Measurements from ENCODE around the gene DCAF5. TPM values are rescaled to one million over a fixed set of nuclear protein-coding genes. Genes with fewer than 3 reads are reported as not detected.
A peak's percentile ranks its signal among the peaks of the same experiment; 100 is the strongest.

The DCAF5 gene
- total and polyA plus RNA-seq, 2 of the 8 experiments (the other 6 are each of a cell fraction or from before 2014, with no cell fraction given): 24.3 to 31.0 TPM

GRCh38 chr14:69044965-69045555 lies 107.9 kb downstream of the DCAF5 start:
- H4K91ac ChIP-seq (replicated peaks; ENCODE audit: insufficient read length, low read length): peak overlapping the region; percentile 49
- no peak overlapping the region for H3K27ac ChIP-seq (ENCODE audit: low read depth, low read length)
- FAIRE-seq: no peak
- H3K9ac ChIP-seq (replicated peaks in 1 of 4; ENCODE audit: extremely low read depth in 1 of 4, low read depth in 3 of 4, low read length in 3 of 4): no peak overlapping the region; a peak in 2 of 7 replicates
- no peak overlapping the region; the same call in 1 of the 2 replicates for H2BK15ac ChIP-seq (ENCODE audit: low read length)
- H3K27me3 ChIP-seq (replicated peaks in 1 of 4; ENCODE audit: control insufficient read depth in 3 of 4, extremely low read depth in 1 of 4, insufficient read depth in 3 of 4, low read length in 3 of 4): no peaks in the 10 kb centered on the region; a peak in 1 of 7 replicates
- H4K20me1 ChIP-seq (replicated peaks in 1 of 2; ENCODE audit: control insufficient read depth in 1 of 2, insufficient read depth in 2 of 2, low read length in 2 of 2): no peaks in the 10 kb centered on the region
- H4K5ac ChIP-seq (ENCODE audit: insufficient read length, low read depth, low read length): no peak overlapping the region
- H3K4me1 ChIP-seq (replicated peaks in 1 of 4; ENCODE audit: control insufficient read depth in 3 of 4, insufficient read depth in 4 of 4, low read length in 3 of 4): peaks cover 13 to 33% (median 18%) of the 10 kb centered on the region in 4 experiments
- H3K14ac ChIP-seq (ENCODE audit: insufficient read length): no peak overlapping the region
- peak overlapping the region; percentile 2 for H2BK120ac ChIP-seq (replicated peaks; ENCODE audit: low read depth, low read length)
- DNase-seq (ENCODE audit: low read depth in 1 of 2, low spot score in 2 of 2): no peak
- H3K79me1 ChIP-seq (ENCODE audit: low read depth, low read length): no peaks in the 10 kb centered on the region
- no peaks in the 10 kb centered on the region for H3K23me2 ChIP-seq (ENCODE audit: low read depth, low read length)
- H2AFZ ChIP-seq (ENCODE audit: low read length): no peak overlapping the region
- POLR2A ChIA-PET (ENCODE audit: partially characterized antibody): interaction anchor here (1.4 to 1.7 kb wide), 4 partner anchors 8 to 69 kb away, joined by 3 to 5 read pairs (median 4); no protein-coding TSS in a partner anchor
- CTCF ChIA-PET (ENCODE audit: partially characterized antibody): interaction anchor here (0.6 to 4.9 kb wide), 9 partner anchors 8 to 1921 kb away, joined by 3 to 17 read pairs (median 3); no protein-coding TSS in a partner anchor
- H3K56ac ChIP-seq (replicated peaks; ENCODE audit: insufficient read length, low read depth, low read length): no peak overlapping the region
- H3K18ac ChIP-seq (ENCODE audit: extremely low read depth, low read length): no peak overlapping the region; the same call in 1 of the 2 replicates
- H2AK5ac ChIP-seq (ENCODE audit: low read depth, low read length): peak overlapping the region; percentile 43; the same call in 1 of the 2 replicates
- H3K9me3 ChIP-seq (ENCODE audit: insufficient read depth in 2 of 2, low read depth in 1 of 2, low read length in 1 of 2): no peaks in the 10 kb centered on the region
- peak overlapping the region; percentile 45 for H2BK12ac ChIP-seq (ENCODE audit: low read depth, low read length)
- no peaks in the 10 kb centered on the region for H3K79me2 ChIP-seq (ENCODE audit: control insufficient read depth in 1 of 2, insufficient read depth in 2 of 2, low read length in 2 of 2)
- peak overlapping the region; percentile 1 for H3K4ac ChIP-seq (replicated peaks; ENCODE audit: insufficient read length, low read depth, low read length)
- H3K23ac ChIP-seq (ENCODE audit: insufficient read length): no peak overlapping the region
- 0 out of 2 replicates have a peak overlapping the region, but pooled peaks have one; percentile 57 for H2BK20ac ChIP-seq (ENCODE audit: low read length)
- H3K36me3 ChIP-seq (ENCODE audit: control insufficient read depth in 2 of 4, insufficient read depth in 4 of 4, low read length in 3 of 4): no peaks in the 10 kb centered on the region
- peak overlapping the region; percentile 15 to 30; a peak in 2 of 4 replicates for H3K4me2 ChIP-seq (ENCODE audit: insufficient read depth in 1 of 2, low read depth in 2 of 2, low read length in 2 of 2)
- 91% methylated on average over 6 of the region's 6 CpGs; no CpG with 5 or more reads in 1 of the 2 experiments for WGBS, 2 experiments (ENCODE audit: extremely low coverage in 1 of 2, insufficient coverage in 1 of 2, insufficient read length in 1 of 2, insufficient replicate concordance in 2 of 2, low coverage in 1 of 2, low lambda C conversion rate in 2 of 2, missing lambda C conversion rate in 1 of 2)
- 0 out of 2 replicates have a peak overlapping the region, but pooled peaks have one; percentile 6 for H2BK5ac ChIP-seq (ENCODE audit: low read depth, low read length)
- H3K4me3 ChIP-seq (ENCODE audit: extremely low read depth in 1 of 4, insufficient read depth in 2 of 4, low read depth in 3 of 4, low read length in 4 of 4): no peak overlapping the region
- no peak overlapping the region for H4K8ac ChIP-seq (ENCODE audit: extremely low read depth, insufficient read depth, low read length)
- TF ChIP-seq POLR2AphosphoS5 (IDR thresholded peaks at IDR 0.05; ENCODE audit: low read depth, low read length) (no peak), CBX5 (IDR thresholded peaks at IDR 0.05; ENCODE audit: low read depth, low read length) (no peak), SAP30 (IDR thresholded peaks at IDR 0.05; ENCODE audit: insufficient read depth, insufficient replicate concordance, low read length) (no peak), USF2 (IDR thresholded peaks at IDR 0.05; ENCODE audit: low read length) (no peak), FOSL1 (IDR thresholded peaks at IDR 0.05; ENCODE audit: insufficient read depth, low read depth, low read length) (no peak), CTBP2 (IDR thresholded peaks at IDR 0.05; ENCODE audit: borderline replicate concordance, insufficient read depth, insufficient read length, low read length) (no peak), CREB1 (IDR thresholded peaks at IDR 0.05) (no peak), CEBPB (IDR thresholded peaks at IDR 0.05; ENCODE audit: low read depth, low read length) (no peak), NANOG (IDR thresholded peaks at IDR 0.05; ENCODE audit: insufficient read depth, low read depth, low read length, poor library complexity, severe bottlenecking) (no peak), HDAC6 (IDR thresholded peaks at IDR 0.05; ENCODE audit: low read depth, low read length) (no peak), NRF1 (IDR thresholded peaks at IDR 0.05; ENCODE audit: low read depth, low read length) (no peak)
